ENCODE results near the gene KRTAP10-8.
"Not testable (repeated sequence)": the region's sequence is repeated elsewhere in the genome, so short reads cannot be mapped to it uniquely, and the experiment has no call there.

The KRTAP10-8 gene

DNA sequence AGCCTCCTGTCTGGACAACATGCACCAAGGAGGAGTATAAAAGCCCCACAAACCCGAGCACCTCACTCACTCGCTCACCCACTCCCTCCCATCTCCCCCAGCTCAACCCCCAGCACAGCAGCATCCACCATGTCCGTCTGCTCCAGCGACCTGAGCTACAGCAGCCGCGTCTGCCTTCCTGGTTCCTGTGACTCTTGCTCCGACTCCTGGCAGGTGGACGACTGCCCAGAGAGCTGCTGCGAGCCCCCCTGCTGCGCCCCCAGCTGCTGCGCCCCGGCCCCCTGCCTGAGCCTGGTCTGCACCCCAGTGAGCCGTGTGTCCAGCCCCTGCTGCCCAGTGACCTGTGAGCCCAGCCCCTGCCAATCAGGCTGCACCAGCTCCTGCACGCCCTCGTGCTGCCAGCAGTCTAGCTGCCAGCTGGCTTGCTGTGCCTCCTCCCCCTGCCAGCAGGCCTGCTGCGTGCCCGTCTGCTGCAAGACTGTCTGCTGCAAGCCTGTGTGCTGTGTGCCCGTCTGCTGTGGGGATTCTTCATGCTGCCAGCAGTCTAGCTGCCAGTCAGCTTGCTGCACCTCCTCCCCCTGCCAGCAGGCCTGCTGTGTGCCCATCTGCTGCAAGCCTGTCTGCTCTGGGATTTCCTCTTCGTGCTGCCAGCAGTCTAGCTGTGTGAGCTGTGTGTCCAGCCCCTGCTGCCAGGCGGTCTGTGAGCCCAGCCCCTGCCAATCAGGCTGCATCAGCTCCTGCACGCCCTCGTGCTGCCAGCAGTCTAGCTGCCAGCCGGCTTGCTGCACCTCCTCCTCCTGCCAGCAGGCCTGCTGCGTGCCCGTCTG is 38.0 kb upstream of the KRTAP10-8 start, which contains the start of gene KRTAP10-4:
Gene KRTAP10-4, plus strand, starts transcription at position 100 of the 827 bp plus-strand sequence. Its CDS starts 30 bp downstream, at position 130.
- H2AFZ ChIP-seq (ENCODE audit: low read depth, low read length); H3K4me3 ChIP-seq (ENCODE audit: low read length); H3K9me3 ChIP-seq (ENCODE audit: low read length); H3K27me3 ChIP-seq (ENCODE audit: insufficient read depth, low read length); H3K4me1 ChIP-seq (ENCODE audit: insufficient read depth, low read length); H3K36me3 ChIP-seq (ENCODE audit: insufficient read depth, low read length): not testable (repeated sequence)

DNA sequence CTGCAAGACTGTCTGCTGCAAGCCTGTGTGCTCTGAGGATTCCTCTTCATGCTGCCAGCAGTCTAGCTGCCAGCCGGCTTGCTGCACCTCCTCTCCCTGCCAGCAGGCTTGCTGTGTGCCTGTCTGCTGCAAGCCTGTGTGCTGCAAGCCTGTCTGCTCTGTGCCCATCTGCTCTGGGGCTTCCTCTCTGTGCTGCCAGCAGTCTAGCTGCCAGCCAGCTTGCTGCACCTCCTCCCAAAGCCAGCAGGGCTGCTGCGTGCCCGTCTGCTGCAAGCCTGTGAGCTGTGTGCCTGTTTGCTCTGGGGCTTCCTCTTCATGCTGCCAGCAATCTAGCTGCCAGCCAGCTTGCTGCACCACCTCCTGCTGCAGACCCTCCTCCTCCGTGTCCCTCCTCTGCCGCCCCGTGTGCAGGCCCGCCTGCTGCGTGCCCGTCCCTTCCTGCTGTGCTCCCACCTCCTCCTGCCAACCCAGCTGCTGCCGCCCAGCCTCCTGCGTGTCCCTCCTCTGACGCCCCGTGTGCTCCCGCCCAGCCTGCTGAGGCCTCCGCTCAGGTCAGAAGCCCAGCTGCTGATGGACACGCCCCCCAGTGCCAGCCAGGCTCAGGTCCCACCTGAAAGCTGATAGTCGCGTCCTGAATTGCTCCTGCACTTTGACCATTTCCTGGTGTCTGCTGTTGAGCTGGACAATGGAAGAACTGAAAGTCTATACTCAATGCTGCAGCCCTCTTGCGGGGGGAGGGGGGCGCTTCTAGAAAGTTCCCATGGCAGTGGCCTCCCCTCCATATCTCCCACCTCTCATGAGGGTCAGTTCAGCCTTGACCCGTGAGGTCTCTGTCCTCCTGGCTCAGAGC is 37.2 kb upstream of the KRTAP10-8 start:
- Histone ChIP-seq H3K27me3 (ENCODE audit: insufficient read depth, low read length) (peaks cover 6% of the 10 kb centered on the region), H2AFZ (ENCODE audit: low read depth, low read length) (no peak overlapping the region), H3K9me3 (ENCODE audit: low read length) (peaks cover 7% of the 10 kb centered on the region), H3K4me1 (ENCODE audit: insufficient read depth, low read length) (no peaks in the 10 kb centered on the region), H3K36me3 (ENCODE audit: insufficient read depth, low read length) (no peaks in the 10 kb centered on the region), H3K4me3 (ENCODE audit: low read length) (no peak overlapping the region)

DNA sequence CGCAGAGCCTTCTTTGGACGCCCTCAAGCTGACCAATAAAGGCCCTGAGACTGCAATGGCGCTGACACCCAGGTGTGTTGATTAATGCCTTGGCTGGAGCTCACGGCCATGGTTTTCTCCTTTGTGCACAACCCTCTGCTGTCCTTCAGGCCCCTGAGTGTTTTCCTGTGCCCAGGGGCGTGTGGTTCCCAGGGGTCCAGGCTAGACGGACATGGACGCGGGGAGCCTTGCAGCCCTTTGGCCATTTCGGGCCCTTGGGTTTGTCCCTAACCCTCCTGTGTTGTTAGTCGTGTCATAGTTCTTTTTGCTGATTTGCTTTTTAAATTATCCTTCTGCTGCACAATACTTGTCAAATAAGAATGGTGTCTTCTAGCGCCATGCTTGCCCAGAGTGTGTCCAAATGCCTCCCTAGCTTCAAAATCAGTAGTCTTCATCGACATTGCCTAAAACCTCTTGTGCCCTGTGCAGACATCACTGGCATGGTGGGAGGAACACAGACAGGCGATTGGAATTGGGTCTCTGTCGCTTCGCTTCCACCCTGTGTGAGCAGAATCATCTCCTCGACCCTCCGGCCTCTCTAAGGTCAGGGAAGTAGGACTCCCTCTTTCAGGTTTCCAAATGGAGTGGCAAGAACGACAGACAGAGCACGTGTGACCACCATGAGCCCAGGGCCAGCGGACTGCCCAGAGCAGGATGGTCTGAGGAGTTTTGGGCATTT is 36.4 kb upstream of the KRTAP10-8 start:
- Histone ChIP-seq H3K36me3 (ENCODE audit: insufficient read depth, low read length) (no peaks in the 10 kb centered on the region), H3K9me3 (ENCODE audit: low read length) (peaks cover 7% of the 10 kb centered on the region), H3K4me3 (ENCODE audit: low read length) (no peak overlapping the region), H2AFZ (ENCODE audit: low read depth, low read length) (no peak overlapping the region), H3K4me1 (ENCODE audit: insufficient read depth, low read length) (no peaks in the 10 kb centered on the region), H3K27me3 (ENCODE audit: insufficient read depth, low read length) (peaks cover 6% of the 10 kb centered on the region)

DNA sequence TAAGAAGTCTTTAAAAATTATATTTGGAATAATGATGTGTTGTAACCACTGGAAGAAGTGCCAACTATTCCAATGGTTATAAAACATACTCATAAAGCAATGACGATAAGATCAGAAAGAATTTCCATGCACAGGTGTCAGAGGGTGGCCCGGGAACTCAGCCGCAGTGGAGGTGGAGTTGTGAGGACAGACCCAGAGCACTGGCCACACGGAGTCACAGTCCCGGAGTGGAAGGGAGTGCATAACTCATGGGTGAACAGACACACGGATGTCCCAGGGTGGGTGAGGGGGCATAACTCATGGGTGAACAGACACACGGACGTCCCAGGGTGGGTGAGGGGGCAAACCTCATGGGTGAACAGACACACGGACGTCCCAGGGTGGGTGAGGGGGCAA is 35.9 kb upstream of the KRTAP10-8 start:
- Histone ChIP-seq H3K9me3 (ENCODE audit: low read length) (peaks cover 7% of the 10 kb centered on the region), H2AFZ (ENCODE audit: low read depth, low read length) (no peak overlapping the region), H3K4me1 (ENCODE audit: insufficient read depth, low read length) (no peaks in the 10 kb centered on the region), H3K27me3 (ENCODE audit: insufficient read depth, low read length) (peaks cover 6% of the 10 kb centered on the region), H3K4me3 (ENCODE audit: low read length) (no peak overlapping the region), H3K36me3 (ENCODE audit: insufficient read depth, low read length) (no peaks in the 10 kb centered on the region)

DNA sequence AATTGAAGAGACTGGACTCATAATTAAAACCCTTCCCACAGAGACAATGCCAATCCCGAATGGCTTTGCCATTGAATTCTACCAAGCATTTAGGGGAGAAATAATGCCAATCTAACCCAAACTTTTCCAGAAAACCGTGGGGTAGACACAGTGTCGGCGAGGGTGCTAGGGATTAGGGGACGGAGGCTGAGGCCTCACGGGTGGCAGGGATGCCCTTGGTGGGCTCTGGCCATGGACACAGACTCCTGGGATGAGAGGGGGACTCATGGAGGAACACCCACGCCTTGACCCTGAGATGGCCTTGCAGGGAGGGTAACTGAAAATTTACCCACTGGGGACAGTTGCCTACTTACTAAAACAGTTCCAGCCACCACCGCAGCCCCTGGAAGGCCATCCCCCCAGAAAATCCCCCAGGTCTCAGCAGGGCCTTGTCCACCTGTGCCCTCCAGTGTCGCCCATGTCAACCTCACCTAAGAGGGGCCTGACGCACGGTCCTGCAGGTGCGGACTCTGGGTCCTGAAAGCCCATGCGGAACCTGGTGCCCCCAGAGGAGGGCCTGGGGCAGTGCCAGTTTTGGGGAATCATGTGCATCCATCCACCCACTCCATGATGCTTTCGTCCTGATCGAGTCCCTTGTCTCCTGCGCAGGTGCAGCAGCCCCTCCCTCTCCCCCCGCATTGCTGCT is 33.4 kb upstream of the KRTAP10-8 start:
- Histone ChIP-seq H3K4me1 (ENCODE audit: insufficient read depth, low read length) (peaks cover 5% of the 10 kb centered on the region), H3K9me3 (ENCODE audit: low read length) (no peaks in the 10 kb centered on the region), H3K4me3 (ENCODE audit: low read length) (no peak overlapping the region), H3K27me3 (ENCODE audit: insufficient read depth, low read length) (no peaks in the 10 kb centered on the region), H2AFZ (ENCODE audit: low read depth, low read length) (no peak overlapping the region), H3K36me3 (ENCODE audit: insufficient read depth, low read length) (no peaks in the 10 kb centered on the region)

DNA sequence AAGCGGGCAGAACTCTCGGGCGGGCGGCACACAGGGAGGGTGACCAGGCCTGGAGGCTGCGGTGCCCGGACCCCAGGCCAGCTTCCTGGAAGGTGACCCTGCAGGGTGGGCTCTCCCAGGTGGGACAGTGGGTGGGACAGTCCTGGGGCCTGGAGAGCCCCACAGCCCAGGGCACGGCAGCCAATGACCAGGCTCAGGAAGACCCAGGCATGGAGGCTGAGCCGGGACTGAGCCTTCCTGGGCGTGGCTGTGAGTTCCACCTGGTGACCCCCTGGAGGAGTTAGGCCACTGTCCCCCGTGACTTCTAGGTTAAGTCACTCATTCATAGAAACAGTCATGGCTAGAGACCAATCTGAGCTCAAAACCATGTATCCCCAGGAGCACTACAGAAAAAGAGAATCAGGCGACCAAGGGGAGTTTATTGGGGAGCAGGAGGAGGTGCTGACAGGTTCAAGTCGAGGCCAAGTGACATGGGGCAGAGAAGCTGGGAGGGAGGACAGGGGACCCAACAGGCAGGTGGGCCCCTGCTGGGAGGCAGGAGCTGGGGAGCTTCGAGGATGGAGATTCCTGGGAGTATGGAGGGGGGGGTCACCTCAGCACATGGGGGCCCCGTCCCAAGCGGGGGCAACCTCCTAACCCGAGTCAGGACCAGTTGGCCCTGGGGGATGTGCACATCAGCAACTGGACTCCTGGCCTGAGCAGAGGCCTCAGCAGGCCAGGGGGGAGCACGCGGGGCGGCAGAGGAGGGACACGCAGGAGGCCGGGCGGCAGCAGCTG is 32.6 kb upstream of the KRTAP10-8 start:
- H3K4me1 ChIP-seq (ENCODE audit: insufficient read depth, low read length) = peaks cover 5% of the 10 kb centered on the region
- no peaks in the 10 kb centered on the region for H3K27me3 ChIP-seq (ENCODE audit: insufficient read depth, low read length)
- H3K4me3 ChIP-seq (ENCODE audit: low read length) = no peak overlapping the region
- no peak overlapping the region for H2AFZ ChIP-seq (ENCODE audit: low read depth, low read length)
- H3K36me3 ChIP-seq (ENCODE audit: insufficient read depth, low read length) = no peaks in the 10 kb centered on the region
- no peaks in the 10 kb centered on the region for H3K9me3 ChIP-seq (ENCODE audit: low read length)

DNA sequence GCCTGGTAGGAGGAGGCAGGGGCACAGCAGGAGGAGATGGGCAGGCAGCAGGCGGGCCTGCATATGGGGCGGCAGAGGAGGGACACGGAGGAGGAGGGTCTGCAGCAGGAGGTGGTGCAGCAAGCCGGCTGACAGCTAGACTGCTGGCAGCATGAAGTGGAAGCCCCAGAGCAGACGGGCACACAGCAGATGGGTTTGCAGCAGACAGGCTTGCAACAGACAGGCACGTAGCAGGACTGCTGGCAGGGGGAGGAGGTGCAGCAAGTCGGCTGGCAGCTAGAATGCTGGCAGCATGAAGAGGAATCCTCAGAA is 32.1 kb upstream of the KRTAP10-8 start:
- Histone ChIP-seq H3K4me1 (ENCODE audit: insufficient read depth, low read length) (peaks cover 5% of the 10 kb centered on the region), H3K27me3 (ENCODE audit: insufficient read depth, low read length) (no peaks in the 10 kb centered on the region), H2AFZ (ENCODE audit: low read depth, low read length) (no peak overlapping the region), H3K9me3 (ENCODE audit: low read length) (no peaks in the 10 kb centered on the region), H3K4me3 (ENCODE audit: low read length) (no peak overlapping the region), H3K36me3 (ENCODE audit: insufficient read depth, low read length) (no peaks in the 10 kb centered on the region)

DNA sequence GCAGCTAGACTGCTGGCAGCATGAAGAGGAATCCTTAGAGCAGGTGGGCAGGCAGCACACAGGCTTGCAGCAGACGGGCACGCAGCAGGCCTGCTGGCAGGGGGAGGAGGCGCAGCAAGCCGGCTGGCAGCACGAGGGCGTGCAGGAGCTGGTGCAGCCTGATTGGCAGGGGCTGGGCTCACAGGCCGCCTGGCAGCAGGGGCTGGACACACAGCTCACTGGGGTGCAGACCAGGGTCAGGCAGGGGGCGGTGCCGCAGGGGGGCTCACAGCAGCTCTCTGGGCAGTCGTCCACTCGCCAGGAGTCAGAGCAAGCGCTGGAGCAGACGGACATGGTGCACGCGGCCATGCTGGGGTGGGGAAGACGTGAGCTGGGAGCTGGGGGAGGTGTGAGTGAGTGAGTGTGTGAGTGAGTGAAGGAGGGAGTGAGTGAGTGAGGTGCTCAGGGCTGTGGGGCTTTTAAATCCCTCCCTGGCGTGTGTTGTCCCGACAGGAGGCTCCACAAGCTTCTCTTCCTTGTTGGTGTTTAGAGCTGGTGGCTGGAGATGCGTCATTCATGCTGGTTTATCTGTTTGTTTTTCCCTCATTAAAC is 31.6 kb upstream of the KRTAP10-8 start, which contains the start of gene KRTAP10-5:
Gene KRTAP10-5, minus strand, starts transcription at position 374 of the 591 bp plus-strand sequence. Its CDS starts 26 bp downstream, at position 348.
- H3K4me1 ChIP-seq (ENCODE audit: insufficient read depth, low read length); H3K36me3 ChIP-seq (ENCODE audit: insufficient read depth, low read length); H3K27me3 ChIP-seq (ENCODE audit: insufficient read depth, low read length); H3K4me3 ChIP-seq (ENCODE audit: low read length); H3K9me3 ChIP-seq (ENCODE audit: low read length); H2AFZ ChIP-seq (ENCODE audit: low read depth, low read length): not testable (repeated sequence)

DNA sequence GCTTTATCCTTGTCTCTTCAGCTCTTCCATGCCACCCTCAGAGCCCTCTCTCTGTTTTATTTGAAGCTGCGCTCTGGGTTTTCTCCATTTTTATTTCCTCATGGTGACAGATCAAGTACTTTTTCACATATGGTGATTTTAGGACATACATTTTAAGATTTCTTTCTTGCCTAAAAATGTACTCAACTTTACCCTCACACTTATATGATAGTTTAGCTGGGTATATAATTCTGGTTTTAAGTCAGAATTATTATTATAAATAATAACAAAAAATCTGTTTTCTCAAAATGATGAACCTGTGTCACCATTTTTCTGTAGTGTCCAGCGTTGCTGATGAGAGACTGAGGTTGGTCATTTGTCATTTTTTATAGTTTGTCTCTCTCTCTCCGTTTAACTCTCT is 30.7 kb upstream of the KRTAP10-8 start:
- Histone ChIP-seq H3K4me1 (ENCODE audit: insufficient read depth, low read length) (peaks cover 5% of the 10 kb centered on the region), H3K9me3 (ENCODE audit: low read length) (no peaks in the 10 kb centered on the region), H2AFZ (ENCODE audit: low read depth, low read length) (no peak overlapping the region), H3K4me3 (ENCODE audit: low read length) (no peak overlapping the region), H3K36me3 (ENCODE audit: insufficient read depth, low read length) (no peaks in the 10 kb centered on the region), H3K27me3 (ENCODE audit: insufficient read depth, low read length) (no peaks in the 10 kb centered on the region)

DNA sequence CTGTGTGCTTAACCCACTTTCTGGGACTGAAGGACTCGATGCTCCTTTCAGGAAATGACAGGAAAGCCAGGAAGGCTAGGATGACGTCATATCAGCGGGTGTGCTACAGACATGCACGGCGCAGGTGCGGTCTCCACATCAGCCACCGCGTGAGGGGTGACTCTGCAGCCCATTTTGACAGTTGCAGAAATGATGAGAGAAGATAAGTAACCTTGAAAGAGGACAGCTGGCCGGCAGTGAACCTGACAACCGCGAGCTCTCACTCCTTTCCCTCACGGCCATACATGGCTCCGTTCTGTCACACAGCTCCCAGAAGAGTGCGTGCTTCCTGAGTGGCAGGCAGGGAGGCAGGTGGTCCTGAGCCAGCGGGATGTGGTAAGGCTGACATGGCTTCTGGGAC is 29.8 kb upstream of the KRTAP10-8 start:
- Histone ChIP-seq H3K27me3 (ENCODE audit: insufficient read depth, low read length) (no peaks in the 10 kb centered on the region), H3K36me3 (ENCODE audit: insufficient read depth, low read length) (no peaks in the 10 kb centered on the region), H3K4me1 (ENCODE audit: insufficient read depth, low read length) (peaks cover 5% of the 10 kb centered on the region), H3K9me3 (ENCODE audit: low read length) (no peaks in the 10 kb centered on the region), H2AFZ (ENCODE audit: low read depth, low read length) (no peak overlapping the region), H3K4me3 (ENCODE audit: low read length) (no peak overlapping the region)

DNA sequence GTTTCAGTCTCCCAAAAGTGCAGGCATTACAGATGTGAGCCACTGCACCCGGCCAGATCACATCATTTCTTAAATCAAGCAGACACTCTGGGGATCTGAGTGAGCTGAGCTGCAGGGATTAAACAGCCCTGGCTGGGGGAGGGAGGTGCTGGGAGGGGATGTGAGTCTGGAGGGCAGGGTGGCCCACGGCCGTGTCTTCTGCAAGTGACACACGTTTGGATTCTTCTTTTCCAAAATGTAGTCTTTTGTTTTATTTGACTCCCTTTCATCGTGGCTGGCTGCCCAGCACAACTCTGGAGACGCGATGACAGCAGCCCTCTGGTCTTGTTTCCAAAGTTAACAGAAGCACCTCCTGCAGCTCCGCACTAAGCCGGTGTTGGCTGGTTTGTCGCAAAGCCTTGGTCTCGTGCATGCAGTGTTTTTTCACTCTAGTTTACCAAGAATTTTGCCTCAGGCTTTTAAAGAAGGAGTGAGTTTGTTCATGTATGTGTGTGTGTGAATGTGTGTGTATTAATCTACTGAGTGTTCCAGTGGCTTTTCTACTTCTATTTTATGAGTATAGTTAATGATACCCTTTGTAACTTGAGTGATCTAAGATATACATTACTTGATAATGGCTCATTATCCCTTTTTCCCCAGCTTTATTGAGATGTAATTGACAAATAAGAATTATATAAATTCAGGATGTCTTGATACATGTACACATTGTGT is 28.6 kb upstream of the KRTAP10-8 start:
- H3K27me3 ChIP-seq (ENCODE audit: insufficient read depth, low read length) = no peaks in the 10 kb centered on the region
- H3K4me1 ChIP-seq (ENCODE audit: insufficient read depth, low read length) = peaks cover 5% of the 10 kb centered on the region
- H3K9me3 ChIP-seq (ENCODE audit: low read length) = no peaks in the 10 kb centered on the region
- H3K4me3 ChIP-seq (ENCODE audit: low read length) = no peak overlapping the region
- H3K36me3 ChIP-seq (ENCODE audit: insufficient read depth, low read length) = no peaks in the 10 kb centered on the region
- peak overlapping the region; percentile 48 for H2AFZ ChIP-seq (ENCODE audit: low read depth, low read length)

All from neuron (in vitro differentiated cells).